Adipose tissue (tissue), 3 donors: ENCODE data around the gene NUAK2. TPM values are rescaled to one million over a fixed set of nuclear protein-coding genes. Genes with fewer than 3 reads are reported as not detected.

Experiments used
- H3K27ac ChIP-seq: one replicate; pipeline ENCODE4 v1.5.1; 2013; ENCODE audit warnings: low read depth, low read length
- WGBS, 3 donors: extraction: QIAGEN DNeasy Blood & Tissue Kit; methylation state at CpG; one replicate each; pipeline ENCODE4 v1.1.7; 2013; 5-methylcytosine and 5-hydroxymethylcytosine counted together
- polyA plus RNA-seq, 3 donors: library from polyadenylated mRNA; stranded (reverse); fragments of 200-250 nt; gene quantifications; one replicate each; pipeline ENCODE4 v1.2.3, GENCODE V29; 2013
- donor health status: healthy with polysubstance abuse.
- donor health status: Bipolar disorder and iron deficiency.
- donor health status: healthy.

The NUAK2 gene
- polyA plus RNA-seq, 3 donors = 1.5 to 4.7 (median 1.6) TPM

- 93 to 97% (median 95%) methylated on average over 48 of the region's 48 CpGs for WGBS, 3 donors
- no peak overlapping the region for H3K27ac ChIP-seq
These were observed 52.5 kb downstream of the NUAK2 start for GRCh38 chr1:205268846-205269680.

- WGBS, 3 donors = 52 to 88% (median 58%) methylated on average over 8 of the region's 8 CpGs
- H3K27ac ChIP-seq = no peak overlapping the region
These were observed 54.1 kb downstream of the NUAK2 start for GRCh38 chr1:205267306-205267902.

DNA sequence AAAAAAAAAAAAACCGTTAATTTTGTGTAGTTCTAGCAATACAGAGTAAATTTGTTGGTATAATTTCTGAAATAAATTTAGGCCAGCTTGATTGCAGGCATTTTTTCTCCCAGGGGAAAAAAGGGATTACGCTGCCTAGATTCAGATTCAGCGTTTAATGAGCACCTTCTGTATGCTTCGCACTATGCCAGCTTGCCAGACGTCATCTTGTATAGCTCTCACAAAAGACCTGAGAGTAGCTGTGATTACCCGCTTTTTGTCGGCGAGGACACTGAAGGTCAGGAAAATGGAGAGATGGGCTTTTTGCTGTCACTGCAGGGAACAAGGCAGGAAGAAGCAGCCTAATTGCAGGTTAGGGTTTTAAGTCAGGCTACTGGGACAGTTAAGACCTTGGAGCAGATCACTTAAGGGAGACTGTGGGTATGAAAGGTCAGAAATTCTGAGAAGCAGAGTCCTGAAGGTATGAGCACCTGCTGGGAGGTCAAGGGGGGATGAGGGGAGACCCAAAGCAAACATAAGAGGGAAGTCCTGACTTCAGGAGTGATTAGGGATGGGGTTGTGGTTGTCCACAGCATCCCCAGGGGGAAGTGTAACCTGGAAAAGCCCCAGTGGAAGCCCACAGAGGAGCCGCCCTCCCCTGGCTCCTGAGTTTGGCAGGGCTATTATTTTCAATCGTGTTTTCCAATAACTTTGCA is 54.8 kb downstream of the NUAK2 start:
- no peak overlapping the region for H3K27ac ChIP-seq
- 65 to 71% (median 66%) methylated on average over 10 of the region's 10 CpGs for WGBS, 3 donors

DNA sequence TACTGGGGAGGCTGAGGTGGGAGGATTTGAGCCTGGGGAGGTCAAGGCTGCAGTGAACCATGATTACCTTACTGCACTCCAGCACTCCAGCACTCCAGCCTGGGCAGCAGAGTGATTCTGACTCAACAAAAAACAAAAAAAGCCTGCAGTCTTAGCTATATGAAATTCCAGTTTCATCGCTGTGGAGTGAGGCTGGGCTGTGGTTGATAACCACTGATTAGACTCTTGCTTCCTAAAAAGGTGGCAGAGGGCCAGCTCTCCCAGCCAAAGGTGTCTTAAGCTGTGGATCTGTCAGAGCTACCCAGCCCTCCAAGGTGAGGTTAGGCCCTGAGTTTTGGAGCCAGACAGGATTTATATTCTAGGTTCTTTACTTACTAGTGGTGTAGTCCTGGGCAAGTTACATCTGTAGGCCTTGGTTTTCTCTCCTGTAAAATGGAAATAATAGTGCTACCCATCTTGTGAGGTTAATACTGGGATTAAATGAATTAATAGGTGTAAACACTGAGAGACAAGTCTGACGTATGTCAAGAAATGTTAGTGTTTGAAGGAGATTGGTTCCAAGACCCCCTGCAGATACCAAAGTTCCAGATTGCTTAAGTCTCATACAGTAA is 57.9 kb downstream of the NUAK2 start:
- WGBS, 3 donors = 67 to 80% (median 70%) methylated on average over 2 of the region's 2 CpGs
- H3K27ac ChIP-seq = no peak overlapping the region

DNA sequence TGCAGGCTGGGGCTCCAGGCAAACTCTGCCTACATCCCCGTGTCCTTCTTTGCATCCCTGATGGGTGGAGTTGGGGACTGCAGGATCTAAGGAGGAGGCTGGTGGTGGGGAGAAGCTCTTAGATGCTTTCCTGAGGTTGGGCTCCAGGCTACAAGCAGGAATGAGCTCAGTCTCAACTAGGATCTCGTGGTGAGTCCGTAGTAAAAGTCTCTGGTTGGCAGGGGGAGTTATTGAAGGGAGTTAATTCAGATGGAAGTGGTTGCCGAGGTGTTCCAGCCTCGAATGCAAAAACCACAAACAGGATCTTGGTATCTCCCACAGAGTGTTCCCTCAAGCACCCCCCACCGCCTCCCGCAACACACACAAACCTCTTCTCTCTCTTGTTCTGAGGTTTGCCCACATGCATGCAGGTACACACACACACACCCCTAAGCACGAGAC is 58.8 kb downstream of the NUAK2 start:
- H3K27ac ChIP-seq = no peak overlapping the region
- WGBS, 3 donors = 41 to 64% (median 47%) methylated on average over 8 of the region's 8 CpGs

GRCh38 chr1:205261946-205262691 is 59.4 kb downstream of the NUAK2 start:
- H3K27ac ChIP-seq = no peak overlapping the region
- WGBS, 3 donors = 44 to 52% (median 45%) methylated on average over 5 of the region's 5 CpGs

- whole genome bisulfite sequencing, 3 donors = 41 to 74% (median 47%) methylated on average over 8 of the region's 8 CpGs
- no peak overlapping the region for H3K27ac ChIP-seq
These were observed 60.4 kb downstream of the NUAK2 start for GRCh38 chr1:205260948-205261732.

- 56 to 83% (median 80%) methylated on average over 1 of the region's 1 CpG for WGBS, 3 donors
These were observed 61.5 kb downstream of the NUAK2 start for GRCh38 chr1:205259998-205260397.

GRCh38 chr1:205259324-205259832 is 62.2 kb downstream of the NUAK2 start:
- no peak overlapping the region for H3K27ac ChIP-seq

More at GRCh38 chr1:205259998-205260397, 61.5 kb downstream of the NUAK2 start:
- no peak overlapping the region for H3K27ac ChIP-seq

GRCh38 chr1:205258719-205259118 is 62.8 kb downstream of the NUAK2 start:
- no peak overlapping the region for H3K27ac ChIP-seq
- 81 to 95% (median 87%) methylated on average over 8 of the region's 8 CpGs for WGBS, 3 donors

More at GRCh38 chr1:205259324-205259832, 62.2 kb downstream of the NUAK2 start:
- WGBS, 3 donors = 41 to 58% (median 50%) methylated on average over 10 of the region's 10 CpGs

DNA sequence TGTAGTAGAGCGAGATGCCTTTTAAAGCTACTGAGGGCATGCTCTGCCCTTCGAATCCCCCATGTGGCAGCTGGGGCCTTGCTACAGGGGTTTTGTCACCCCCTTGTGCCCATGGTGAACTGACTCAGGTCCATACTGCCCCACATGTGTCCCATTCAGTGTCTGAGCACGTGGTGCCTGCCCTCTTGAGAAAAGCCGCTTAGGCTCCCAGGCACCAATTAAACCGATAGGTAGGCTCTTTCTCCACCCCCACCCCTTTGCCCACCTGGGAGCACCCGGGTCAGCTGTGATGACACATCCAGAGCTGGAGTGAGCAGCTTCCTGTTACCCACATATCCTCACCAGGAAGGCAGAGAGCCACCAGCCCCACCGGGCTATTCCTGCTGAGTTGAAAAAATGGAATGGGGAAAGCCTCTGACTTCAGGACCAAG is 63.3 kb downstream of the NUAK2 start:
- 68 to 76% (median 70%) methylated on average over 7 of the region's 7 CpGs for WGBS, 3 donors
- H3K27ac ChIP-seq = no peak overlapping the region

- WGBS, 3 donors = 63 to 82% (median 75%) methylated on average over 2 of the region's 2 CpGs
- no peak overlapping the region for H3K27ac ChIP-seq
These were observed 63.8 kb downstream of the NUAK2 start for GRCh38 chr1:205257735-205258134.

DNA sequence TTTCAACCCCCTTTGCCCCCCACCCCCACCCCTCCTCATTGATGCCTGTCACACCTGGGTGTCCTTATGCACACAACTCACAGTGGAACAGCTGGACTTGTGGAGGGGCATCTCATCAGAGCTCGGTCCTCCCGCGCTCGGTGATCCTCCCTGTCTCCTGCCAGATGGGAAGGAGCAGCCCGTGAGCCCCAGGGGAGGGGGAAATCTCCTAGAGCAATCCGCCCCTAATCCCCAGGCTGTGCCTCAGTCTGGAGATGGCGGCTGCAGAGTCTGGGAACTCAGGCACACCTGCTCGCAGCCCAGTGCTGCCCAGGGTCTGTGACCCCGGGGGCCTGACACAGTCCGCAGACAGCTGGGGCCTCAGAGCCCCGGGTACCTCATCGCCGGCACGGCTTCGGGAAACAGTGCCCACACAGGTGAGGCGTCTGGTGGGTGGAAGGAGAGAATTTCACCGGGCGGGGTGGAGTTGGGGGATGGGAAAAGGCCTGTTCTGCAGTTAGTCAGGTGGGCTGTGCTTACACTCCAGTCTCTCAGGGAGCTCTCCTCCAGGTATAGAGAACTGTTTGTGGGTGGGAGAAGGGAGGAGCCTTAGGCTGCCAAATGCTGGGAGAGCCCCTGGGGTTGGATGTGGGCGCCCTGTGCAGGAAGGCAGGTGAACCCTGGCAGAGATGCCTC is 64.5 kb downstream of the NUAK2 start:
- 87 to 95% (median 93%) methylated on average over 15 to 19 of the region's 19 CpGs for WGBS, 3 donors
- no peak overlapping the region for H3K27ac ChIP-seq

GRCh38 chr1:205255941-205256780 is 65.4 kb downstream of the NUAK2 start:
- WGBS, 3 donors = 39 to 43% (median 42%) methylated on average over 8 of the region's 8 CpGs
- no peak overlapping the region for H3K27ac ChIP-seq
